IPS-NIHi7 (cell line): ENCODE data around the gene SLCO3A1.

Experiments used
- DNase-seq: peaks from one replicate; pipeline ENCODE4 v3.0.0; 2012; ENCODE audit warnings: mixed read lengths; ENCODE audit errors: extremely low spot score

SLCO3A1 gene

DNA sequence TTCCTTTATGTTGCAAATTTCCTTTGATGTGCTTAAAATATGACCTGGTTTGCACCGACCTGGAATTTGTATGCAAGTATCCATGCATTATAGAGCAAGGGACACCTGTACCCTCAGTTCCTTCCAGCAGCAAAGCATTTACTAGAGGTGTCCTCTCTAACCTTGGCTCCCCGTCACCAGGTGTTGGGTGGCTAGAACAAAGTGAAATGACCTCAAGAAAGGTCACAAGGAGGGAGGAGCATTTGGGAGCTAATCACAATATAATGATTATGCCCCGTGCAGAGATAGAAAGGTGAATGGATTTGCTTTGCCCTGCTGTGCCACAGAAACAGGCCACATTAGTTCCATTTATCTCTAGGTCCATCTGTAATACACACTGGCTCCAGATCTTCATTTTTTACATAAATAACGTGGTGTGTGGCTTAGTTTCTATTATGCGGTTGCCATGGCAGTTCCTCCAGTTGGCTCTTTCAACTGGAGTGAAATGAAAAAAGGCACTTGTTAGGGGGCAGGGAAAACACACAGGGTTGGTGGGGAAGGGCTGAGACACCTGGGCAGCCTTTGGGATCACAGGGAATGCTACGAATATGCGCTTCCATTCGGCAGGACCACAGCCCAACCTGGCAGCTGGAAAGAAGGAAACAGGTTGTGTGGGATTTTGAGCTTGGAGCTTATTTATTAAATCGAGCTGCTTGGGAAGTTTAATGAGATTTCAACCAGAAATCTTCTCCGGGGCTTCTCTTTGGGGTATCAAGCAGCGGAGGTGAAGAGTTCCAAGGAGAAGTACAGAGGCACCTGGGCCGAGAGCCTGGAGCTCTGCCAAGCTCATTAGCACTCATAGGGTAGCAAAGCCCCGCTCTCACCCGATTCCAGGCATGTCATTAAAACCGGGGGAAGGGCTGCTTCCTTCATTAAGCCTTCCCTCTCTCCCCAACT is 306.7 kb downstream of the SLCO3A1 start:
- DNase-seq: peak; percentile 31

- DNase-seq: no peak
Observed at GRCh38 chr15:92161039-92161670, 307.6 kb downstream of the SLCO3A1 start.

DNA sequence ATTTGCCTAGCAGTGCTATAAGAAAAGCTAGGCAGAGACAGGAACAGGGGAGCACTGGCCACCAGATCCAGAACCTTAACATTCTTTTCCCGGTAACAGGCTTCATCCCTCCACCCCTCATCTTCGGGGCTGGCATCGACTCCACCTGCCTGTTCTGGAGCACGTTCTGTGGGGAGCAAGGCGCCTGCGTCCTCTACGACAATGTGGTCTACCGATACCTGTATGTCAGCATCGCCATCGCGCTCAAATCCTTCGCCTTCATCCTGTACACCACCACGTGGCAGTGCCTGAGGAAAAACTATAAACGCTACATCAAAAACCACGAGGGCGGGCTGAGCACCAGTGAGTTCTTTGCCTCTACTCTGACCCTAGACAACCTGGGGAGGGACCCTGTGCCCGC is 309.1 kb downstream of the SLCO3A1 start:
- DNase-seq: no peak

DNA sequence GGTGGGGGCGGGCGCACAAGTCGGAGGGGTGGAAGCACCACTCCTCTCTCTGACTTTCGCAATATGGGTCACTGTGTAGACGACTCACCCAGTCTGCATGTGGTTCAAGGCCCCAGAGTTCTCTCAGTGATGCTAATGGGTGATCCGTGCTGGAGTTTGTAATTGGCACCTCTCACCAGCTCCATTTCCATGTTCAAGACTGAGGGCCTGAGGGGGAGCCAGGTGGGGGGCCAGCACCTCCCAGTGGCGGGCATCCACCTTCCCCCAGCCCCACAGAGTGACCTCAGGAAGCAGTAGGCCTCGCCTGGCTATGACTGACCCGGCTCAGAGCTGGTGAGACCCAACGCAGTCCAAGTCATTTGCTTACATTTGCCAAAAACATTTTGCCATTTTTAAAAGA is 310.1 kb downstream of the SLCO3A1 start:
- DNase-seq: no peak

DNA sequence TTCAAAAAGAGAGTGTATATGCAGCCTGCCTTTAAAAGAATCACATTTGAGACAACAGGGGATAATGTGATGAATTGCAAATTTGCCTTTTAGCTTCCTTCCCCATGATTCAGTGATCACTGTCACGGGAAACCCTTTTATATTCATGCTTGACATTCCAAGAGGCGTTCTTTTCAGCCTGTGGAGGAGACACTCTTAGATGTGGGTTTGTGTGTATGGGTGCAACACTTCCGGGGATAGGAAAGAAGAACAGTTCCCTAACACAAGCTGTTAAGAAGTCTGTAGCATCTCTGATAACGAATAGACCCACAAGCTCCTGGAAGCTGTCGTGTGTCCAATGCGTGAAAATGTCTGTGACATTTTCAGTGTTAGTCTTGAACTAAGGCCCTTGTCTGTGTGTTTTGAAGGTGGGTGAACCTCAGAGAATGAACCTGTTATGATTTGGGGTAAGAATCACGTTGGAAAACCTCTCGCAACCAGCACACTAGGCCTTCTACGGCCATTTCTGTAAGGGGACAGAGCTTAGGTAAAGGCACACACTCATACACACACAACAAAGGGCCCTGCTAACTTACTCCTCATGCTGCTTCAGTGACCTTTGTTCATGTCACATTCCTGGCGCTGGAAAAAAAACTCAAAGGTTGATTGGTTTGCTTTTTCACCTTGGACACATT is 311.0 kb downstream of the SLCO3A1 start:
- DNase-seq: peak; percentile 44

- no peak for DNase-seq
Observed at GRCh38 chr15:92165001-92165346, 311.5 kb downstream of the SLCO3A1 start.

GRCh38 chr15:92166029-92166428 is 312.5 kb downstream of the SLCO3A1 start:
- no peak for DNase-seq

DNA sequence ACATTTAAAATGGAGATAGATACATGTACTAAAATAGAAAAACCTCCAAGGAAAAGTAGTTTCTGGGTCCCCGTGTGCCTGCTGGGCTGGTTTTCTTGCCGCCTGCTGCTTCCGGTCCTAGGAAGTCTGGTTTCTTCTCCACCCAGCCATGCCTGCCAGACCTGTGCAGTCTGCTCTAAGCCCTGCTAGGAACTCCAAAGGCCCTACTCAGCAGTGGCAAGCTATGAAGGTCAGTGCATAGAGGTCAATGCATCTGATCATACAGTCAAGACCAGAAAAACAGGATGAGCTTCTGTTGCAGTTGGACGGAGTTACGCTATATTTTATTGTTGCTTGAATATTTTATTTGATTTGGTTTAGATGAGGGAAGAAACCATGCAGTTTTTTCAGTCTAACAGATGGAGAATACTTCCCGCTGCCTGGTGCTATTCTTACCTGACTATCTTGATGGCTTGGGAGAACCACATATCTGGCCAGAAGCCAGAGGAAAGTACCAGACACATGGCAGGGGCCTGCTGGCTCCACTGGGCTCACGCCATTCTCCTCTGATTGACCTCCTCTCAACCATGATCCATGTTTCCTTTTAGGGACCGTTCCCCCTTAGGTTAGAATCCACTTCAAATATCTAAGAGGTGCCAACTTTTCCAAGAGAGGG is 313.4 kb downstream of the SLCO3A1 start:
- DNase-seq: no peak

DNA sequence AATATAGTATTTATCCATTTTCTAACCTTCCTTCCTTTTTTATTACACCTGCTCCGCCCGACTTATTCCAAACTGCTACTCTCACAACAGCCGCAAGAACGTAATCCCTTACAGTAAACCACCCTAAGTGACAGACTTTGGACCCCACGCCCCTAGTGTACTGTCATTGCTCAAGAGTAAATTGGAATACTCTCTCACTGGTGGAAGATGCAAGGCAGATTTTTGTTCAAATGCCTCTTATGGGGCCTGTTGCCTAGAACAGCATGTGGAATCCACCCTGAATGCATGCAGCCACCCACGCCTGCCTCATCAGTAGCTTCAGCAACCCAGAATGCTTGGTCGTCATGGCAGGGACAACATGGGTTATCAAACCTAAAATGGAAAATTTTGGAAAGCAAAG is 313.9 kb downstream of the SLCO3A1 start:
- no peak for DNase-seq

GRCh38 chr15:92168066-92168683 is 314.7 kb downstream of the SLCO3A1 start:
- DNase-seq: no peak

DNA sequence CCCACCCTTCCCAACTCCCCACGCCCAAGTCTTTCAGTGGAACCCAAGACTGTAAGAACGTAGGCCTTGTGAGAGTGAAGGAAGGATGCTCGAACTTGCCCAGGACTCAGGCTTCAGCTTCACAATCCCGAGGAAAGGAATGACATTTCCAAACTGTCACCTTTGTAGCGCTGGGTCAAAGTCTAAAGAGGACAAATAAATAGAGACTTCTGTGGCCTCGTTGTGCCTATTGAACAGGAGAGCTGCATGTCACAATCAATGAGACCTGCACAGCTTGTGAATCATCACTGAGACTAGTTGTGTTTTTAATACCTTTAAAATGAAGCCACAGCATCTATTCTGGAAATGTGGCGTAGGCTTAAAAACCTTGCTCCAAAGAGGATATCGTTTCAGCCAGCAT is 317.4 kb downstream of the SLCO3A1 start:
- no peak for DNase-seq

DNA sequence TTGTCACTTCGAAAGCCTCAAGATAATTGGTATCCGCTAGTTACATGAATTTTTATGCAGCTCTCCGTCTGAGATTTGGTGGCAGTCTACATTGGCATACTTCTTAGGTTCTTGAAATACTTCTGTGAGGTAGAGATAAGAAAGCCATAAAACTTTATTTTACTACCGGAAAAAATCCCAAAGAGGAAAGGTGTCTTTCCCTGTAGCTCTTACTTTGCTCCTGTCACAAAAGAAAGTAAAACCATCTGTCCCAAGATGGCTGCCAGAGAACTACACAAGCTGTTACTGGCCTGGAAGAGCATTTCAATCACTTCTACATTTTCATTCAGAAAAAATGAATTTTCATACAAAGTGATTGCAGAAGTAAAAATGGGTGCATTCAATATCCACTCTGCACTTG is 325.4 kb downstream of the SLCO3A1 start:
- DNase-seq: no peak

- no peak for DNase-seq
Observed at GRCh38 chr15:92184142-92184541, 330.6 kb downstream of the SLCO3A1 start.

- DNase-seq: no peak
Observed at GRCh38 chr15:92184679-92185230, 331.2 kb downstream of the SLCO3A1 start.

GRCh38 chr15:92187975-92188374 is 334.5 kb downstream of the SLCO3A1 start:
- no peak for DNase-seq

DNA sequence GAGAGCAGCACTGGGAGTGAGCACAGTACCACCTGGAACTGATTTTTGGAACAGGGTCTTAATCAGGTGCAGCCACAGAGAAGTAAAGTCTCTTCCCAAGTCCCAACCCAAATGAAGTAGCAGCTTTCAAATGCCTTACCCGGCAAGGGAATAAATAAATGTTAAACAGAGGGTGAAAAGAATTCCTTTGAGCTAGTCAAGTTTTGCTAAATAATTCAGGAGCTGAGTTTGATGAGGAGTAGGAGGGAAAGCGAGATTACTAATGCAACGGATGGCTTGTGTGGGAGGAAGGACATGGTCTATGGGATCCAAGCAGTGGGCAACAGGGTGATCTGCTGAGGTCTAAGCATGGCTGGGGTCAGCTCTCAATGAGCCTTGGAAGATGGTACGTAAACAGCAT is 335.7 kb downstream of the SLCO3A1 start:
- DNase-seq: no peak

GRCh38 chr15:92195241-92195640 is 341.7 kb downstream of the SLCO3A1 start:
- DNase-seq: no peak

DNA sequence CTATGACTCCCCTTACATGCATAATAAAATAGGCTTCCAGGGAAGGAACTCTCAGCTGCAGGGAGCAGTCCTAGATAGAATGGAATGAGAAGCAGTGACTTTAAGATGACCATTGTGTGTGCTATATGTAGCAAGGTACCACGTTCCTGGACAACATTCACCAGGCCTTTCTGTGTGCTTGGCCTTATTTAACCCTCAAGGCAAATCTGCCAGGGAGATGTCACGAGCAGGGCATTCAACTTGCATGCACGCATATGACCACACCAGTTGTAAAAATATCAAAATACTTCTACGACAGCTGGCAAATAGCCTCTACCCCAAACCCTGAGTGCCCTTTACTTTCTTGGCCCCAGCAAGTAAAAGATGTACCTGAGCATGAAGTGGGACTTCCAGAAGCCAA is 342.8 kb downstream of the SLCO3A1 start:
- DNase-seq: no peak

DNA sequence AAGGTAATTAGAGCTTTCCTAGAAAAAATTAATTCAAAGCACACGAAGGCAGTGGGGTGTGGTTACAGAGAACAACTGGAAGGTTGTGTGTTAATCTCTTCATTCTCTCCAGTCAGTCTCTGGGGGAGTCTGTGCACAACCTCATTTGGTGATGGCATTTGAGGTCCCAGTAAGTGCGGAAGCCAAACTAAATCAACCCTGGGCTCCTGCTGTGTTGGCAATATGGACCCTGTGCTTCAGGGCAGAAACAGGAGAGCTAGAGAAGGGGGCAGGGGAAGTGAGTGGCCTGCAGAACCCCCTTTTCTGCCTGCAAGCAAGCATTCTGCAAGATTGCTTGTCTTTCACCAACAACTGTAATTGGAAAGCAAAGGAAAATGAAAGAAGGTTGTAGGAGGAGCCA is 344.2 kb downstream of the SLCO3A1 start:
- no peak for DNase-seq

DNA sequence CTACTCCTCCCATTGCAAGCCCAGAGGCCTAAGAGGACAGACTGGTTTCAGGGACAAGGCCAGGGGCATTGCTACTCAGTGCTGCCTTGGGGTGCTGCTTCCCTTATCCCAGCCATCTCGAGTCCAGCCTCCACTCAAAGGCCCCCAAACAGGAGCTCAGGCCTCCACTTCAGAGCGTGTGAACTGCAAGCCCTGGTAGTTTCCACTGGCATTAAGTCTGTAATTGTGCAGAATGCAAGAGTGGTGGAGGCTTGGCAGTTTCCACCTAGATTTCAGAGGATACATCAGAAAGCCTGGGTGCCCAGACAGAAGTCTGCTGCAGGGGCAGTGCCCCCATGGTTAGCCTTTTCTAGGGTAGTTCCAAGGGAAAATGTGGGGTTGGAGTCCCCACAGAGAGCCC is 347.4 kb downstream of the SLCO3A1 start:
- no peak for DNase-seq

DNA sequence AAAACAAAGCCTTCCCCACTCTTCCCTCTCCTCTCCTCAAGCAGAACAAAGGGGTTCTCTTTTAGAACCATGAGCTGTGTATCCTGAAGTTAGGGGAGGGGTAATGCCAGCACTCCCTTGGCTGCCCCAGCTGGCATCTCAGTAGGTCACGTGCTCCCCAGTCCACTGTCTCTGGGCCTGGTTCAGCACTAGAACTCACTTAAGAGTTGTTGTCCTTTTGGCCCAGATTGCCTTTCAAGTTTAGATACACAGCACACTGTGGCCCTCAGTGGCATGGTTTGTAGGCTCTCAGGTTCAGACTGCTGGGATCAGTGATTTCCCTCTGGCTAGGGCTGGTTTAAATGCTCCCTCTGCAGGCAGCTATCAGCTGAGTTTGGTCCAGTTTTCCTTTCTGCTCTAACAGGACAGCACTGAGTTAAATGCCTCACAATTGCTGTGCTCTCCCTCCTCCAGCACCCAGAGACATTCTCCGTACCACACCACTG is 351.8 kb downstream of the SLCO3A1 start:
- peak; percentile 44 for DNase-seq
